Esophagus squamous epithelium (tissue), 5 donors: ENCODE data around the gene GRB7. TPM values are rescaled to one million over a fixed set of nuclear protein-coding genes. Genes with fewer than 3 reads are reported as not detected.
"Not testable (repeated sequence)": the region's sequence is repeated elsewhere in the genome, so short reads cannot be mapped to it uniquely, and the experiment has no call there.

ENCODE experiments used
- DNase-seq: peaks from one replicate; lab custom pipeline; 2025; lab: John Stamatoyannopoulos, UW
- H3K27ac ChIP-seq, 4 donors: fragments of 200-600 bp; sonication (generic); one replicate each; pipeline ENCODE4 v1.5.1; 2016 to 2019; ENCODE audit warnings: mild to moderate bottlenecking in 1 of 4
- H3K27me3 ChIP-seq, 4 donors: fragments of 200-600 bp; sonication (generic); 1 replicate in 3 of 4; 2 replicates in 1 of 4; pipeline versions ENCODE4 v1.5.1 to v1.6.0; 2017 to 2021; ENCODE audit warnings: antibody characterized with exemption in 1 of 4
- H3K36me3 ChIP-seq, 3 donors: fragments of 200-600 bp; sonication (generic); one replicate each; pipeline ENCODE4 v1.5.1; 2016 to 2019
- H3K4me1 ChIP-seq, 3 donors: fragments of 200-600 bp; sonication (generic); one replicate each; pipeline ENCODE4 v1.5.1; 2017 to 2019
- H3K4me3 ChIP-seq, 4 donors: fragments of 200-600 bp; sonication (generic); 1 replicate in 3 of 4; 2 replicates in 1 of 4; pipeline ENCODE4 v1.5.1; 2016 to 2019; ENCODE audit warnings: mild to moderate bottlenecking in 2 of 4, moderate library complexity in 1 of 4
- H3K9me3 ChIP-seq, 3 donors: fragments of 200-600 bp; sonication (generic); one replicate each; pipeline ENCODE4 v1.5.1; 2016 to 2019
- POLR2A ChIP-seq, 4 donors: fragments of 450-650 bp; IDR thresholded peaks; one replicate each; pipeline ENCODE4 v1.6.1; 2017; ENCODE audit warnings: antibody characterized with exemption in 4 of 4, mild to moderate bottlenecking in 4 of 4, moderate library complexity in 3 of 4
- WGBS, 2 donors: methylation state at CpG; one replicate each; pipeline ENCODE4 v1.1.5; 2018; 5-methylcytosine and 5-hydroxymethylcytosine counted together
- intact Hi-C: fragments of 100-400 bp; cut with DNase I; formaldehyde crosslinking; loops from one replicate; pipeline ENCODE4 v1.15.0; 2022
- total RNA-seq, 4 donors: library from RNA; depleted of rRNA; stranded (reverse); fragments of >200 nt; gene quantifications; one replicate each; pipeline ENCODE4 v1.1.0, GENCODE V29; 2016
- TF ChIP-seq, protein P1 (sequence below), 6 experiments: fragments of 450-650 bp in 4 of 6; fragments of 200-600 bp in 2 of 6; sonication (generic) in 2 of 6; IDR thresholded peaks; one replicate each; pipeline ENCODE4 v1.5.1; 2016 to 2019; ENCODE audit warnings: antibody characterized with exemption in 6 of 6, mild to moderate bottlenecking in 4 of 6, moderate library complexity in 4 of 6
- donor health status: DM: yes; HTN: yes; CAD: no.

The GRB7 gene
- total RNA-seq, 4 donors from 2014 or later, result 25.1 to 62.1 (median 55.9) TPM

DNA sequence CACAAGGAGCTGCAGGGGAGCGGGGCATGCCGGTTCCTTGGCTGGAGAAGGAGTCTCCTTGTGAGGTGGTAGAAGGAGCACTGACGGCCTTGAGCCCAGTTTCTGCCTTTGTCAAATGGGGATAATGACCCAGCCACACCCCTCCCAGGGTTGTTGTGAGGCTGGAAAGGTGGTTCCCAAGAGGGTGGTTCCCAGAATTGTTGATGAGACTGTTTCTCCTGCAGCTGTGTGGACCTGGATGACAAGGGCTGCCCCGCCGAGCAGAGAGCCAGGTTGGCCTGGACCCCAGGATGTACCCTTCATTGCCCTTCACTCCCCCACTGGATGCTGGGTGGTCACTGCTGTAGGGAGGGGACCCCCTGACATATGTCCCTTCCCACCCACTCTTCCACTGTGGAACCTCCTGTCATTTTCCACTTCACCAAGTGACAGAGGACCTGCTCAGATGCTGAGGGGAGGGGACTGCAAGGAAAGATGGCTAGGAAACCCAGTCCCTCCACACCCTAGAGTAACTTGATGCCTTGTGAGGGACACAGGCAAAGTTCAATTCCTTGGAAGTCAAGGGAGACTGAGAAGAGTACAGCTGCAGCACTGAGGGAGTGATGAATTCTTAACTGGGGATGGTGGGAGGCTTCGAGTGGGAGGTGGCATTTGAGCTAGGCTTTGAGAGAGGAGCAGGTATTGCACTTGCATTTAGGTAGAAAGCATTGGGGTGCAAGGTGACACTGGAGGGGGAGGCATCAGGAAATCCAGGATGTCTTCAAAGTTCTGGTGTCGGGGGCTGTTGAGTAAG lies 18.0 kb upstream of the GRB7 start:
- no peaks in the 10 kb centered on the region for H3K27me3 ChIP-seq
- H3K4me1 ChIP-seq, result peaks cover 17 to 55% (median 18%) of the 10 kb centered on the region in 3 donors
- TF ChIP-seq, protein P1, sequence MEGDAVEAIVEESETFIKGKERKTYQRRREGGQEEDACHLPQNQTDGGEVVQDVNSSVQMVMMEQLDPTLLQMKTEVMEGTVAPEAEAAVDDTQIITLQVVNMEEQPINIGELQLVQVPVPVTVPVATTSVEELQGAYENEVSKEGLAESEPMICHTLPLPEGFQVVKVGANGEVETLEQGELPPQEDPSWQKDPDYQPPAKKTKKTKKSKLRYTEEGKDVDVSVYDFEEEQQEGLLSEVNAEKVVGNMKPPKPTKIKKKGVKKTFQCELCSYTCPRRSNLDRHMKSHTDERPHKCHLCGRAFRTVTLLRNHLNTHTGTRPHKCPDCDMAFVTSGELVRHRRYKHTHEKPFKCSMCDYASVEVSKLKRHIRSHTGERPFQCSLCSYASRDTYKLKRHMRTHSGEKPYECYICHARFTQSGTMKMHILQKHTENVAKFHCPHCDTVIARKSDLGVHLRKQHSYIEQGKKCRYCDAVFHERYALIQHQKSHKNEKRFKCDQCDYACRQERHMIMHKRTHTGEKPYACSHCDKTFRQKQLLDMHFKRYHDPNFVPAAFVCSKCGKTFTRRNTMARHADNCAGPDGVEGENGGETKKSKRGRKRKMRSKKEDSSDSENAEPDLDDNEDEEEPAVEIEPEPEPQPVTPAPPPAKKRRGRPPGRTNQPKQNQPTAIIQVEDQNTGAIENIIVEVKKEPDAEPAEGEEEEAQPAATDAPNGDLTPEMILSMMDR (IDR thresholded peaks at IDR 0.05), result no peak
- TF ChIP-seq POLR2A (IDR thresholded peaks at IDR 0.05), result no peak
- H3K4me3 ChIP-seq, result no peak overlapping the region
- intact Hi-C loops, result no loop called here
- peak overlapping the region in 2 of 4 donors; percentile 0 to 13 for H3K27ac ChIP-seq
- no peak for DNase-seq
- peaks cover 12 to 99% (median 20%) of the 10 kb centered on the region in 3 donors for H3K36me3 ChIP-seq
- H3K9me3 ChIP-seq, result no peaks in the 10 kb centered on the region
- WGBS, 2 donors, result 82 to 88% methylated on average over 2 to 7 of the region's 7 CpGs

DNA sequence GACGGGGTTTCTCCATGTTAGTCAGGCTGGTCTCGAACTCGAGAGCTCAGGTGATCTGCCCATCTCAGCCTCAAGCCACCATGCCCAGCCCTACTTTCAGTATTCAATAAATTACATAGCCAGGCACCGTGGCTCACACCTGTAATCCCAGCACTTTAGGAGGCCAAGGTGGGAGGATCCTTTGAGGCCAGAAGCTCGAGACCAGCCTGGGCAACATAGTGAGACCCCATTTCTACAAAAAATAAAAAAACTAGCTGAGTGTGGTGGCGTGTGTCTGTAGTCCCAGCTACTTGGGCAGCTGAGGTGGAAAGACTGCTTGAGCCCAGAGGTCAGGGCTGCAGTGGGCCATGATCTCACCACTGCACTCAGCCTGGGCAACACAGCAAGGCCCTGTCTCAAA lies 15.6 kb upstream of the GRB7 start:
- H3K4me3 ChIP-seq, result no peak overlapping the region
- no peak for DNase-seq
- TF ChIP-seq, protein P1 (IDR thresholded peaks at IDR 0.05), result no peak
- no peak for TF ChIP-seq POLR2A (IDR thresholded peaks at IDR 0.05)
- WGBS, 2 donors, result 86 to 96% methylated on average over 4 to 6 of the region's 6 CpGs
- no peaks in the 10 kb centered on the region for H3K27me3 ChIP-seq
- no peaks in the 10 kb centered on the region for H3K9me3 ChIP-seq
- H3K4me1 ChIP-seq, result peaks cover 0 to 31% (median 3%) of the 10 kb centered on the region in 3 donors
- H3K27ac ChIP-seq, result no peak overlapping the region
- intact Hi-C loops, result no loop called here
- H3K36me3 ChIP-seq, result peaks cover 16 to 99% (median 17%) of the 10 kb centered on the region in 3 donors

DNA sequence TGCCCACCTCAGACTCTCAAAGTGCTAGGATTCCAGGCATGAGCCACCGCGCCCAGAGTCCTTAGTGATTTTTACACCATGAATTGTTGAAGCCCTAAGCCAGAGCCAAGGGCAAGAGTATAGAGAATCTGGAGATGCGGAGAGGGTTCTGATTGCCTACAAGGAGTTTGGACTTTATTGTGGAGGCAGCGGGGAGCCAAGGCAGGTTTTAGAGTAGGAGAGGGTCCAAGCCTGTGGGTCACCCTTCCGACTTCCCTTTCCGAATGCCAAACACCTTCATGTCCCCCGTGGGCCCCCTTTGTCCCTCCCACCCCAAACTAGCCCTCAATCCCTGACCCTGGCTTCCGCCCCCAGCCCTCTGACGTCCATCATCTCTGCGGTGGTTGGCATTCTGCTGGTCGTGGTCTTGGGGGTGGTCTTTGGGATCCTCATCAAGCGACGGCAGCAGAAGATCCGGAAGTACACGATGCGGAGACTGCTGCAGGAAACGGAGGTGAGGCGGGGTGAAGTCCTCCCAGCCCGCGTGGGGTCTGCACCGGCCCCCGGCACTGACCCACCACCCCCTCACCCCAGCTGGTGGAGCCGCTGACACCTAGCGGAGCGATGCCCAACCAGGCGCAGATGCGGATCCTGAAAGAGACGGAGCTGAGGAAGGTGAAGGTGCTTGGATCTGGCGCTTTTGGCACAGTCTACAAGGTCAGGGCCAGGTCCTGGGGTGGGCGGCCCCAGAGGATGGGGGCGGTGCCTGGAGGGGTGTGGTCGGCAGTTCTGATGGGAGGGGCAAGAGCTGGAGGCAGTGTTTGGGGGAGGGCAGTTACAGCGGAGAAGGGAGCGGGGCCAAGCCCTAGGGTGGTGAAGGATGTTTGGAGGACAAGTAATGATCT lies 14.5 kb upstream of the GRB7 start:
- no peaks in the 10 kb centered on the region for H3K9me3 ChIP-seq
- H3K4me3 ChIP-seq, result no peak overlapping the region
- no peaks in the 10 kb centered on the region for H3K27me3 ChIP-seq
- H3K4me1 ChIP-seq, result peaks cover 0 to 35% (median 0%) of the 10 kb centered on the region in 3 donors
- no peak for TF ChIP-seq POLR2A (IDR thresholded peaks at IDR 0.05)
- TF ChIP-seq, protein P1 (IDR thresholded peaks at IDR 0.05), result no peak
- peaks cover 16 to 99% (median 22%) of the 10 kb centered on the region in 3 donors for H3K36me3 ChIP-seq
- H3K27ac ChIP-seq, result peak overlapping the region in 2 of 4 donors; percentile 30 to 48
- 82 to 96% methylated on average over 4 to 16 of the region's 34 CpGs for WGBS, 2 donors
- intact Hi-C loops, result no loop called here
- no peak for DNase-seq

DNA sequence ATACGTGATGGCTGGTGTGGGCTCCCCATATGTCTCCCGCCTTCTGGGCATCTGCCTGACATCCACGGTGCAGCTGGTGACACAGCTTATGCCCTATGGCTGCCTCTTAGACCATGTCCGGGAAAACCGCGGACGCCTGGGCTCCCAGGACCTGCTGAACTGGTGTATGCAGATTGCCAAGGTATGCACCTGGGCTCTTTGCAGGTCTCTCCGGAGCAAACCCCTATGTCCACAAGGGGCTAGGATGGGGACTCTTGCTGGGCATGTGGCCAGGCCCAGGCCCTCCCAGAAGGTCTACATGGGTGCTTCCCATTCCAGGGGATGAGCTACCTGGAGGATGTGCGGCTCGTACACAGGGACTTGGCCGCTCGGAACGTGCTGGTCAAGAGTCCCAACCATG lies 13.0 kb upstream of the GRB7 start:
- 94% methylated on average over 5 of the region's 13 CpGs; no CpG with 5 or more reads in 1 of the 2 donors for WGBS, 2 donors
- Histone ChIP-seq H3K4me3 (no peak overlapping the region), H3K9me3 (no peaks in the 10 kb centered on the region), H3K27me3 (no peaks in the 10 kb centered on the region), H3K36me3 (peaks cover 16 to 96% (median 27%) of the 10 kb centered on the region in 3 donors), H3K27ac (no peak overlapping the region), H3K4me1 (peaks cover 8 to 37% (median 9%) of the 10 kb centered on the region in 3 donors)
- TF ChIP-seq, protein P1 (IDR thresholded peaks at IDR 0.05), result no peak
- no peak for TF ChIP-seq POLR2A (IDR thresholded peaks at IDR 0.05)
- DNase-seq, result no peak
- intact Hi-C loops, result no loop called here

DNA sequence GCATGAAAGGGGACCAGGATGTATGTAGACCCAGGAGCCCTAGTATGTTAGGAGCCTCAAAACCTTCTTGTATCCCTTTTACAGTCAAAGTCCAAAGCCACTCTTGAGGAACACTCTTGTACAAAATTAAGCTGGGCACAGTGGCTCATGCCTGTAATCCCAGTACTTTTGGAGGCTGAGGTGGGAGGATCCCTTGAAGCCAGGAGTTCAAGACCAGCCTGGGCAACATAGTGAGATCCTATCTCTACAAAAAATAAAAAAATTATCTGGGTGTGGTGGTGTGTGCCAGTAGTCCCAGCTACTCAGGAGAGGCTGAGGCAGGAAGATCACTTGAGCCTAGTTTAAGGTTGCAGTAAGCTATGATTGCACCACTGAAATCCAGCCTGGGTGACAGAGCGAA lies 11.8 kb upstream of the GRB7 start:
- H3K4me1 ChIP-seq, result peaks cover 11 to 46% (median 12%) of the 10 kb centered on the region in 3 donors
- H3K9me3 ChIP-seq, H3K4me3 ChIP-seq, H3K27ac ChIP-seq, DNase-seq, intact Hi-C loops, H3K27me3 ChIP-seq: not testable (repeated sequence)
- H3K36me3 ChIP-seq, result peaks cover 11 to 84% (median 27%) of the 10 kb centered on the region in 3 donors
- WGBS, 2 donors, result 100% methylated on average over 1 of the region's 1 CpG
